VCaP (cell line): ENCODE data around the gene SNHG17.

Experiments used
- H3K27ac ChIP-seq: fragments of 450-650 bp; 2 replicates; pipeline ENCODE4 v1.5.1; 2017
- CTCF ChIP-seq: fragments of 450-650 bp; conservative IDR thresholded peaks from 2 replicates; pipeline ENCODE4 v1.5.1; 2017; ENCODE audit warnings: mild to moderate bottlenecking, moderate library complexity

SNHG17 gene

GRCh38 chr20:38452880-38453624 lies 17.9 kb upstream of the SNHG17 start:
- H3K27ac ChIP-seq: no peak overlapping the region
- no peak for TF ChIP-seq CTCF

GRCh38 chr20:38450412-38450975 lies 15.4 kb upstream of the SNHG17 start:
- TF ChIP-seq CTCF: no peak
- peak overlapping the region; percentile 92; the same call in 1 of the 2 replicates for H3K27ac ChIP-seq

- TF ChIP-seq CTCF: no peak
- H3K27ac ChIP-seq: peak overlapping the region; percentile 92
Measured at GRCh38 chr20:38449046-38449445, 13.9 kb upstream of the SNHG17 start.

GRCh38 chr20:38447931-38448675 lies 13.0 kb upstream of the SNHG17 start:
- no peak for TF ChIP-seq CTCF
- H3K27ac ChIP-seq: peak overlapping the region; percentile 92

GRCh38 chr20:38447251-38447661 lies 12.1 kb upstream of the SNHG17 start:
- H3K27ac ChIP-seq: peak overlapping the region; percentile 92

GRCh38 chr20:38446441-38447209 lies 11.5 kb upstream of the SNHG17 start:
- TF ChIP-seq CTCF: peak; percentile 98
- H3K27ac ChIP-seq: peak overlapping the region; percentile 92

More at GRCh38 chr20:38447251-38447661, 12.1 kb upstream of the SNHG17 start:
- TF ChIP-seq CTCF: no peak

GRCh38 chr20:38445901-38446425 lies 10.8 kb upstream of the SNHG17 start:
- peak overlapping the region; percentile 92 for H3K27ac ChIP-seq
- no peak for TF ChIP-seq CTCF
